ENCODE results near the gene SOST.
"Not testable (repeated sequence)": the region's sequence is repeated elsewhere in the genome, so short reads cannot be mapped to it uniquely, and the experiment has no call there.

Gene SOST

GRCh38 chr17:43758497-43759174 lies at the start of gene SOST:
SOST (minus strand) TSS chr17:43758791; CDS start chr17:43758741, 50 bp downstream.
- no peak for DNase-seq (ENCODE audit: low read depth)

DNA sequence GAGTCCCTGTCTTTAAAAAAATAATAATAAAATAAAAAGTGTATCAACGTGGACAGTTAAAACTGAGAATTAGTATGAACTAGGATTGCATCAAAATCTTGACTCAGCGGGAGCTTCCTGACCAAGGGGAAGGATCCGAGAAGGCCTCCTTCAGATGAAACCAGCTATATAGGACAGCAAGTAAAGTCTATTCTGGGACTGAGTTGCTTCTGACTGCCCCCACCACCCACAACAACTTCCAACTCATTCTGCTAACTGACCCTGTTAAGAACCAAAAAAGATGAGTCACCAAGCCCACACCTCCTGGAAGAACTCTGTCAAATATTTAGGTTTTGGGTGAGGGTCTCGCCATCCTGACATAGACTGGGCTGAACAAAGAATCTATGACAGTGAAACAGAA lies 49.5 kb upstream of the SOST start:
- no peak for DNase-seq (ENCODE audit: low read depth)

- DNase-seq (ENCODE audit: low read depth): no peak
These were observed 46.5 kb upstream of the SOST start for GRCh38 chr17:43805117-43805516.

DNA sequence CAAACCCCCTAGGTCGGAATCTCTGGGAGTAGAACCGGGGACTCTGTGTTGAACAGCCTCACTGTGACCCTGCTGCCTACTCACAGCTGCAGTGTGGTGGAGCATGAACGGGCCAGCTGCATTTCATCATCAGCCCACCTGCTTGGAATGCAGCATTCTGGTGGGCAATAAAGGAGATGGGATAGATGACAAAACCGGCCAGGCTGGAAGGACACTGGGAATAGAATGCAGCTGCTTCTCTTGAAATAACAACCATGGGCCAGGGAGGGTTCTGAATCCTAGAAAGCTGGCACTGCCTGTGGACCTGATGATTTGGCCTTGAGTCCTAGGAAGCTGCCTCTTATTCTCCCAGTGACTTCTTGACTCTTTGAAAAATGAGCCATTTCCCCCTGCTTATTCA lies 45.2 kb upstream of the SOST start:
- DNase-seq (ENCODE audit: low read depth): no peak

- no peak for DNase-seq (ENCODE audit: low read depth)
These were observed 43.3 kb upstream of the SOST start for GRCh38 chr17:43801844-43802243.

GRCh38 chr17:43800736-43801135 lies 42.1 kb upstream of the SOST start:
- DNase-seq (ENCODE audit: low read depth): no peak

GRCh38 chr17:43799047-43799446 lies 40.5 kb upstream of the SOST start:
- no peak for DNase-seq (ENCODE audit: low read depth)

- DNase-seq (ENCODE audit: low read depth): not testable (repeated sequence)
These were observed 39.4 kb upstream of the SOST start for GRCh38 chr17:43798024-43798423.

DNA sequence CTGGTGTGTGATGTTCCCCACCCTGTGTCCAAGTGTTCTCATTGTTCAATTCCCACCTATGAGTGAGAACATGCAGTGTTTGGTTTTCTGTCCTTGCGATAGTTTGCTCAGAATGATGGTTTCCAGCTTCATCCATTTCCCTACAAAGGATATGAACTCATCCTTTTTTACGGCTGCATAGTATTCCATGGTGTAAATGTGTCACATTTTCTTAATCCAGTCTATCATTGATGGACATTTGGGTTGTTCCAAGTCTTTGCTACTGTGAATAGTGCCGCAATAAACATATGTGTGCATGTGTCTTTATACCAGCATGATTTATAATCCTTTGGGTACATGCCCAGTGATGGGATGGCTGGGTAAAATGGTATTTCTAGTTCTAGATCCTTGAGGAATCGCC lies 34.1 kb upstream of the SOST start:
- DNase-seq (ENCODE audit: low read depth): not testable (repeated sequence)

- DNase-seq (ENCODE audit: low read depth): no peak
These were observed 33.0 kb upstream of the SOST start for GRCh38 chr17:43791589-43791988.

DNA sequence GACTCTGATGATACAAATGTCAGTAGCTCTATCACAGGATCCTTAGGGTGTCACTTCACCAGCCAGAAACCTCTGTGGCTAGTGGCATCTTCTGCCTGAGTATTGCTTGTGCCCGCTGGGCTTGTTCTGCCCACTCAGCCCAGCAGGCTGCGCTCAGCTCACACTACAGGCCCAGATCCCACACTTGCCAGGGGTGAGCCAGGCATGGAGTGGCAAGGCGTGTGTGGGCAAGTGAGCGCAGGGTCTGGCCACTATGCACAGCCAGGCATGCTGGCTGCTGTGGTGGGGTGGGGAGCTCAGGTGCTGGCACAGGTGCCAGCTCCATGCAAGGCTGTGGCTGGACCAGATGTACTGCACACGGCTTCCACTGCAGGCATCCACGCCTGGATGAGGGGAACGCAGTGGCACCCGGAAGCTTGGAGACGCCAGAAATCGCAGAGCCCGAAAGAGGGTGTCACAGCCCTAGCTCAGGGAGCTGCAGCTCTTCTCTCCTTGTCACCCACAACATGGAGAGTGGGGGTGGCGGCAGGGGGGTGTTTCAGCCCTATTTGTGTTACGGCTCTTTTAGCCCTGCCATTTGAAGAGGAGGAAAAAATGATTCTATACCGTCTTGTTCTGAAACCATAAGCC lies 31.8 kb upstream of the SOST start:
- DNase-seq (ENCODE audit: low read depth): no peak

DNA sequence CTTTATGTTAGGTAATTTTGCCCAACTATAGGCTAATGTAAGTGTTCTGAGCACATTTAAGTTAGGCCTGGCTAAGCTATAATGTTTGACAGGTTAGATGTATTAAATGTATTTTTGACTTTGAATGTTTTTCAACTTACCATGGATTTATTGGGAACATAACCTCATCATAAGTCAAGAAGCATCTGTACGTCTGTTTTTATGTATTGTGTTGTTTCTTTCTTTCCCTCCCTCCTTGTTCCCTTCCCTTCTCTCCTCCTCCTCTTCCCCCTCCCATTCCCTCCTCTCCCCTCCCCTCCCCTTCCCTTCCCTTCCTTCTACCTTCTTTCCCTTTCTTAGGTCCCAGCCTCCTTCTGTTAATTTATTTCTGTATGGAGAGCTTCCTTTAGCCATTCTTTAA lies 30.9 kb upstream of the SOST start:
- no peak for DNase-seq (ENCODE audit: low read depth)

- DNase-seq (ENCODE audit: low read depth): no peak
These were observed 29.9 kb upstream of the SOST start for GRCh38 chr17:43788540-43788939.

DNA sequence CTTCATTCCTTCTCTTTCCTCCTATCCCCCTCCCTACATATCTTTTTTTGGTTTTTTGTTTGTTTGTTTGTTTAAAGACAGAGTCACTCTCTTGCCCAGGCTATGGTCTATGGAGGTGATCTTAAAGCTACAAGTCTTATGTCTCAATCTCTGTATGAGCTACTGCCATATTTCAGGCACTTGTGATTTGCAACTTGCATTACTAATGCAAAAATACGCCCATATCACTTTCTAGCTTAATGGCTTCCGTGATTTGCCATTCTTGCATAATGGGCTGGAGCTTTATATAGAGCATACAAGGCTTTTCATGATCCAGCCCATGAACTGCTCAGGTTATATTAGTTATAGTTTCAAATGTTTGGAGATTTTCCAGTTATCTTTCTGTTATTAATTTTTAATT lies 29.1 kb upstream of the SOST start:
- DNase-seq (ENCODE audit: low read depth): no peak

GRCh38 chr17:43784628-43785101 lies 26.1 kb upstream of the SOST start:
- DNase-seq (ENCODE audit: low read depth): no peak

GRCh38 chr17:43784068-43784467 lies 25.5 kb upstream of the SOST start:
- DNase-seq (ENCODE audit: low read depth): no peak

- no peak for DNase-seq (ENCODE audit: low read depth)
These were observed 24.5 kb upstream of the SOST start for GRCh38 chr17:43782913-43783680.

DNA sequence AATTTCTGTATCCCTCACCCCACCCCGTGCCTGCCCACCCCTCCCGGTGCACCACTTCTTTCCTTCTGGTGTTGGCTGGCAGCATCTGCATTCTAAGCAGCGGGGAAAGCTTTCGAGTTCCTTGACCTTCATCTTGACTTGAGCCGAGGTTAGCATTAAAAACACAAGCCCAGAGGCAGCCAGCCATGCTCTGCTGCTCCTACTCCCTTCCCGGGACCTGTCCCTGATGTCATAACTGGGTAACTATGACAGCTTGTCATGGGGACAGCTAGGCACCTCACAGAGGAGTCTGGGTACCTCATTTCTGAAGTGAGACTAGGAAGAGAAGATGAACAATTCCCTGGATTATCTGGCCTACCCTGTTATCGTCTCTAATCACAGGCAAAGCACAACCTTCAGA lies 21.5 kb upstream of the SOST start, which contains the start of gene CFAP97D1:
Gene CFAP97D1, plus strand, starts transcription at position 301 of the 400 bp plus-strand sequence. Its CDS starts 28 bp downstream, at position 329.
- no peak for DNase-seq (ENCODE audit: low read depth)

DNA sequence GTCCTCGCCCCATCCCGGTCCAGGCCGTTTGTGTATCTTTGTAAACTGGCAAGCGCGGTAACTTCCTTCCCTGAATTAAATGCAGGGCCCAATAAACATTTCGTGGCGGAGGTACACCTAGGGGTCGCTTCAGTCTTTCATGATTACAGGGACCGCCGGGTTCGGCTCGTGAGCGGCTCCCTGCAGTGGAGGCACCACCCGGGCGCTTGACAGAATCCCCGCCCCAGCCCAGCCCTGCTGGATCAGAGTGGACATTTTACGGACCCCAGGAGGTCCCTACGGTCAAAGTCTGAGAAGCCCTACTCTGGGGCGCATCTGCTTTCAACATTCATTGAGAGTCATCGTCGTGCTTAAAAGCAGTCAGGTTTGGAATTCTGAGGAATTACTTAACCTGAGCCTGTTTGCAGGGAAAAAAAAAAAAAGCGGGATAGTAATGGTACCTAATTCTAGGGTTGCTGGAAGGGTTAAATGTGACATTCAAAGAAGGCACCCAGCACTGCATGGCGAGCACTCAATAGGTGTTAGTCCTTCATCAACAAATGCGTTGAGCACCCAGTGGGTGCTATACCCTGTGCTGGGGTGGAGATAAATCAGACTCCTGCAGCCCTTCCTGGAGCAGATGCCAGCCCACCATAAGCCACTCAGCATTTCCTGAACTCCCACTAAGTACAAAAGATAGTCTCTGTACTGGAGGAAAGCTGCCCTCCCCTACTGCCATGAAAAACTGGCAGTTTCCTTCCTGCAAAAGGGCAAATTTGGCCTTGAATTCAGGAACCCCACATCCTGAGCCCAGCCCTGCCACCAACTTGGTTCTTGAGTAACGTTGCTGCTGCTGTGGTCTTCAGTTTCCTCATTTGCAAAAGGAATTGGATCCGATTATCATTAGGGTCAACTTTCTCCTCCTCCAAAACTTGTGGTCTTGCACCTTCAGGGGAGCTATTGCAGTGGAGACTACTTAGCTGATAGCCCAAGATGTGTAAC lies 20.8 kb upstream of the SOST start:
- DNase-seq (ENCODE audit: low read depth): no peak

DNA sequence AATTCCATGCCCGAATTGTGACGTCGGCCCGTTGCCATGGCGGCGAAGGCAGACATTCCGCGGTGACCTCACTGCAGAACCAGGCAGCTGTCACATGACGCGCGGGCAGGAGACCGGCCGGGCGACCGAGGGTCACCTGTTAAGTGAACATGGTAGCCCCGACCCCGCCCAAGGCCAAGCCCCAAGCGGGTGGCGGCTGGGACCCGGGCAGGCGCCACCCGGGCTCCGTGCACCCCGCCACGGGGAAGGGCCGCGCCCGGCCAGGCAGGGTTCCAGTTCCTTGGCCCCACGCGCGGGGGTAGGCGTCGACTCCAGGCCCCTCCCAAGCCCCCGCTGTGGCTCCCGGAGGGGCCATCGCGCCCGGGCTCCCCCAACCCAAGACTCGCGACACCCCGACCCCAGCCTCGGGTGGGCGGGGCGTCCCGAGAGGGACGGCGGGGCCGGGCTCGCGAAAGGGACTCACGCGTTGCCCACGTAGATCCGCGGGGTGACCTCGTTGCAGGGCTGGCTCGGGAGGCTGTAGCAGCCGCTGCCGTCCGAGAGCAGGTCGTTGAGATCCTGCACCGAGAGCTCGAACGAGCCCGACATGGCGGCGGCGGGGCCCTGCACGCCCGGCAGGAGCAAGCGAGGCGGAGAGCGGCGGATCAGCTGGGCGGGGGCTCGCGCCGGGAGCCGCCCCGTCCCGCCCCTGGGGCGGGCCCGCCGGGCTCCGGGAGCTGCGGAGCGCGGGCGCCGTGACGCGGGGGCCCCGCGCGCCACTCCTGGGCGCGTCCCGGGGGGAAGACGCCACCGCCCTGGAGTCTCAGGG lies 19.9 kb upstream of the SOST start, which contains the start of gene DUSP3:
Gene DUSP3, minus strand, starts transcription at position 641 of the 808 bp plus-strand sequence. Its CDS starts 53 bp downstream, at position 588.
- DNase-seq (ENCODE audit: low read depth): peak; percentile 59

All from stimulated activated CD8-positive, alpha-beta memory T cell treated with anti-CD3 and anti-CD28 coated beads, Interleukin-4, amount 100 ng/mL, for 24 hours (primary cell).